Measurements from ENCODE around the gene CLIP2. TPM values are rescaled to one million over a fixed set of nuclear protein-coding genes. Genes with fewer than 3 reads are reported as not detected.
"Not testable (repeated sequence)": the region's sequence is repeated elsewhere in the genome, so short reads cannot be mapped to it uniquely, and the experiment has no call there.

Gene CLIP2
- total and polyA plus RNA-seq, 2 donors from 2014 or later = 5.8 to 19.1 TPM

DNA sequence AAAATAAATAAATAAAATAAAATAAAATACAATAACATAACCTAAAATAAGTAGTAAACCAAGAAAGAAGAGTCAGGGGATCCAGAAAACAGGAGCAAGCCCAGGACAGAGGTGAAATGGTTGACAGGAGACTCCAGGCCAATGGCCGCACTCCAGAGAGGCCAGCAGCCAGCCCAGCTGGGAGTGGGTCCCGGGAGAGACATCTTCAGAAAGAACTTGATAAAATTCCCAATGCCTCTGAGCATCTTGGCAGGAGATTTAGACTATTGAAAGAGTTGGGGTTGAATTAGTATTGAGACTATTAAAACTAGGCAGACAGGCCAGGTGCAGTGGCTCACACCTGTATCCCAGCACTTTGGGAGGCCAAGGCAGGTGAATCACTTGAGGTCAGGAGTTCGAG lies 62.6 kb downstream of the CLIP2 start:
- DNase-seq (no peak), FAIRE-seq (no peak)

DNA sequence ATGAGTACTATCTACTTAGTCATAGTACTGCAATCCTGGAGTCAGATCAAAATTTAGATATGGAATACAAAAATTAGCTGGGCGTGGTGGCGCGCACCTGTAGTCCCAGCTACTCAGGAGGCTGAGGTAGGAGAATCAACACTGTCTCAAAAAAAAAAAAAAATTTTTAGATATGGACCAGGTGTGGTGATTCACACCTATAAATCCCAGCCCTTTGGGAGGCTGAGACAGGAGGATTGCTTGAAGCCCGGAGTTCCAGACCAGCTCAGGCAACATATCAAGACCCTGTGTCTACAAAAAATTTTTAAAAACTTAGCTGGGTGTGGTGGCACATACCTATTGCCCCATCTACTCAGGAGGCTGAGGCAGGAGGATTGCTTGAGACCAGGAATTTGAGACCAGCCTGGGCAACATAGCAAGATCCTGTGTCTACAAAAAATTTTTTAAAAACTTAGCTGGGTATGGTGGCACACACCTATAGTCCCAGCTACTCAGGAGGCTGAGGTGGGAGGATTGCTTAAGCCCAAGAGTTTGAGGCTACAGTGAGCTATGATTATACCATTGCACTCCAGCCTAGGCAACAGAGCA lies 63.4 kb downstream of the CLIP2 start:
- H3K9me3 ChIP-seq (ENCODE audit: control insufficient read depth in 2 of 3, insufficient read depth in 1 of 3, low read length in 3 of 3); H3K4me3 ChIP-seq (ENCODE audit: low read length in 3 of 3); H3K27ac ChIP-seq (ENCODE audit: low read depth in 2 of 2, low read length in 2 of 2); H3K4me1 ChIP-seq (ENCODE audit: control insufficient read depth in 2 of 3, insufficient read depth in 2 of 3, low read depth in 1 of 3, low read length in 3 of 3); intact Hi-C loops (cut with DNase I); DNase-seq; H3K9ac ChIP-seq (ENCODE audit: low read length in 3 of 3); H3K27me3 ChIP-seq (ENCODE audit: control insufficient read depth, insufficient read depth, low read length); FAIRE-seq; H3K36me3 ChIP-seq (ENCODE audit: control insufficient read depth in 2 of 3, insufficient read depth in 3 of 3, low read length in 3 of 3): not testable (repeated sequence)

More for the DNA sequence above, 62.6 kb downstream of the CLIP2 start:
- Histone ChIP-seq H3K27me3 (ENCODE audit: control insufficient read depth, insufficient read depth, low read length) (no peaks in the 10 kb centered on the region), H3K27ac (ENCODE audit: low read depth in 2 of 2, low read length in 2 of 2) (no peak overlapping the region), H3K4me1 (ENCODE audit: control insufficient read depth in 2 of 3, insufficient read depth in 2 of 3, low read depth in 1 of 3, low read length in 3 of 3) (no peaks in the 10 kb centered on the region), H3K9ac (ENCODE audit: low read length in 3 of 3) (no peak overlapping the region), H3K36me3 (ENCODE audit: control insufficient read depth in 2 of 3, insufficient read depth in 3 of 3, low read length in 3 of 3) (peaks cover 0 to 5% (median 2%) of the 10 kb centered on the region in 3 donors), H3K9me3 (ENCODE audit: control insufficient read depth in 2 of 3, insufficient read depth in 1 of 3, low read length in 3 of 3) (peaks cover 0 to 5% (median 0%) of the 10 kb centered on the region in 3 donors), H3K4me3 (ENCODE audit: low read length in 3 of 3) (no peak overlapping the region)
- TF ChIP-seq, protein P1, sequence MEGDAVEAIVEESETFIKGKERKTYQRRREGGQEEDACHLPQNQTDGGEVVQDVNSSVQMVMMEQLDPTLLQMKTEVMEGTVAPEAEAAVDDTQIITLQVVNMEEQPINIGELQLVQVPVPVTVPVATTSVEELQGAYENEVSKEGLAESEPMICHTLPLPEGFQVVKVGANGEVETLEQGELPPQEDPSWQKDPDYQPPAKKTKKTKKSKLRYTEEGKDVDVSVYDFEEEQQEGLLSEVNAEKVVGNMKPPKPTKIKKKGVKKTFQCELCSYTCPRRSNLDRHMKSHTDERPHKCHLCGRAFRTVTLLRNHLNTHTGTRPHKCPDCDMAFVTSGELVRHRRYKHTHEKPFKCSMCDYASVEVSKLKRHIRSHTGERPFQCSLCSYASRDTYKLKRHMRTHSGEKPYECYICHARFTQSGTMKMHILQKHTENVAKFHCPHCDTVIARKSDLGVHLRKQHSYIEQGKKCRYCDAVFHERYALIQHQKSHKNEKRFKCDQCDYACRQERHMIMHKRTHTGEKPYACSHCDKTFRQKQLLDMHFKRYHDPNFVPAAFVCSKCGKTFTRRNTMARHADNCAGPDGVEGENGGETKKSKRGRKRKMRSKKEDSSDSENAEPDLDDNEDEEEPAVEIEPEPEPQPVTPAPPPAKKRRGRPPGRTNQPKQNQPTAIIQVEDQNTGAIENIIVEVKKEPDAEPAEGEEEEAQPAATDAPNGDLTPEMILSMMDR (IDR thresholded peaks at IDR 0.05; ENCODE audit: borderline replicate concordance, extremely low read depth, insufficient read depth) = no peak
- intact Hi-C loops (cut with DNase I) = no loop called here

DNA sequence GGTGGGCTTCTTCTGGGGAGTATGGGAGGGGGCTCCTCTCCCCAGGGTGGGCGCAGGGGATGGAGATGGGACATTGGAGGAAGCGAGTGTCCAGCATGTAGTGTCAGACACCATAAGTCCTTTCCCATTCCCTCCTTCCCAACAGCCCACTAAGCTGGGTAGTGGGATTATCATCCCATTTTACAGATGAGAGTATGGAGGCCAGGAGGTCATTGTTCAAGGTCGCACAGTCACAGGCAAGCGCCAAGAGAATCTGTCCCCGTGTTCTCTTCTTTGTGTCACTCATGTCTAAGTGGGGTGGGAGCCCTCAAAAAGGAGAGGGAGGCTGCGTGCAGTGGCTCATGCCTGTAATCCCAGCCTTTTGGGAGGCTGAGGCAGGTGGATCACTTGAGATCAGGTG lies 64.8 kb downstream of the CLIP2 start:
- FAIRE-seq (no peak), DNase-seq (no peak)
- no peaks in the 10 kb centered on the region for H3K27me3 ChIP-seq (ENCODE audit: control insufficient read depth, insufficient read depth, low read length)
- intact Hi-C loops (cut with DNase I) = no loop called here
- TF ChIP-seq, protein P1 (IDR thresholded peaks at IDR 0.05; ENCODE audit: borderline replicate concordance, extremely low read depth, insufficient read depth) = no peak
- H3K4me3 ChIP-seq (ENCODE audit: low read length in 3 of 3) = no peak overlapping the region
- no peak overlapping the region for H3K9ac ChIP-seq (ENCODE audit: low read length in 3 of 3)
- peaks cover 0 to 5% (median 0%) of the 10 kb centered on the region in 3 donors for H3K9me3 ChIP-seq (ENCODE audit: control insufficient read depth in 2 of 3, insufficient read depth in 1 of 3, low read length in 3 of 3)
- no peaks in the 10 kb centered on the region for H3K4me1 ChIP-seq (ENCODE audit: control insufficient read depth in 2 of 3, insufficient read depth in 2 of 3, low read depth in 1 of 3, low read length in 3 of 3)
- H3K27ac ChIP-seq (ENCODE audit: low read depth in 2 of 2, low read length in 2 of 2) = no peak overlapping the region
- H3K36me3 ChIP-seq (ENCODE audit: control insufficient read depth in 2 of 3, insufficient read depth in 3 of 3, low read length in 3 of 3) = peaks cover 0 to 5% (median 2%) of the 10 kb centered on the region in 3 donors

DNA sequence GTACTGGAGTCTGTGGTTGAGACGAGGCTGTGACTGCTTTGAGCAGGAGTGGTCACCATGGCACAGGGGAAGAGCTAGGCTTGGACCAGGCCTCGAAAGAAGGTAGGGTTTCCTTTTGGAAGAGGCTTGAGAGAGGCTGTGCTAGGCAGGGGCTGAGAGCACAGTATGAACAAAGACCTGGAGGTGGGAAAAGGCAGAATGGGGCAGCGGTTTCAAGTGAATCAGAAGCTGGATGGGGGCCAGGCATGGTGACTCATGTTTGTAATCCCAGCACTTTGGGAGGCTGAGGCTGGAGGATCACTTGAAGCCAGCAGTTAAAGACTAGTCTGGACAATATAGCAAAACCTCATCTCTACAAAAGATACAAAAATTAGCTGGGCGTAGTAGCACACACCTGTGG lies 65.9 kb downstream of the CLIP2 start:
- no peaks in the 10 kb centered on the region for H3K27me3 ChIP-seq (ENCODE audit: control insufficient read depth, insufficient read depth, low read length)
- no peaks in the 10 kb centered on the region for H3K4me1 ChIP-seq (ENCODE audit: control insufficient read depth in 2 of 3, insufficient read depth in 2 of 3, low read depth in 1 of 3, low read length in 3 of 3)
- FAIRE-seq (no peak), DNase-seq (no peak)
- TF ChIP-seq, protein P1 (IDR thresholded peaks at IDR 0.05; ENCODE audit: borderline replicate concordance, extremely low read depth, insufficient read depth) = no peak
- H3K27ac ChIP-seq (ENCODE audit: low read depth in 2 of 2, low read length in 2 of 2) = no peak overlapping the region
- no peak overlapping the region for H3K4me3 ChIP-seq (ENCODE audit: low read length in 3 of 3)
- peaks cover 0 to 5% (median 0%) of the 10 kb centered on the region in 3 donors for H3K9me3 ChIP-seq (ENCODE audit: control insufficient read depth in 2 of 3, insufficient read depth in 1 of 3, low read length in 3 of 3)
- H3K36me3 ChIP-seq (ENCODE audit: control insufficient read depth in 2 of 3, insufficient read depth in 3 of 3, low read length in 3 of 3) = peaks cover 2 to 5% (median 2%) of the 10 kb centered on the region in 3 donors
- H3K9ac ChIP-seq (ENCODE audit: low read length in 3 of 3) = no peak overlapping the region
- intact Hi-C loops (cut with DNase I) = no loop called here

Data from kidney (tissue), 14 donors.